ENCODE data around the gene CDK1.
A peak's percentile ranks its signal among the peaks of the same experiment; 100 is the strongest.

The CDK1 gene

DNA sequence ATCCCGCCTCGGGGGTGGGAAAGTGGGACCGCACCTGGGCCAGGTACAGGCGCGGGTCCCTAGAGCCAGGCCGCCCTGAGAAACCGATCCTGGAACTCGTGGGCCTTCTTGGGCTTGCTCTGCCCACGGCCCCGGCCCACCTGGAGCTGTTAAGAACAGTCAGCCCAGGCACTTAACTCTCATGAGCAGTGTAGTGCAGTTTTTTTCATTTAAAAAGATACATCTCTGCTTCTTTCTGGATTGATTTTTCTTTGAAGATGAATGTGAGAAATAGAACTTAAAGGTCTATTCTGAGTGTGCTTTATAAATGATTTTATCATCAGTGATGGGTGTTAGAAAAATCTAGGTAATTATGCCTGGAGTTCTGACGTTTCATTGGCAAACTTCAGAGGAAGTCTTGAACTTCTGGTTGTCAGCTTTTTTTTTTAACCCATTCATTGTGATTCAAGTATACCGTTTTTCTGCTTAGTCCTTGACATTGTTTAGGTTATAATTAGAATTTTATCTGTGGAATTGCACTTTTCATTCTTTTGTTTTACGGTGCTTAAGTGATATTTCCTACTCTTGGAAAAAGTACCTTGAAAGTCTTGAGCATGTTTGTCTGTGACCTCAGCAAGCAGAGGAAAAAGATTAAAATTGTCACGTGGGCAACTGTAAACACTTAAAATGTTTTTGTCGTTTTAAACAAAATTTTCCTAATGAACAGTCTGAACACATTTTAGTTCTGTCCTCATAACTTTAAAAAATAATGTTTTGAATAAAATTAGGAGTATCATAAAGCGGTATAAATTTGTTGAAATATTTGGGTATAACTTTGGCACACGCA is 906 bp downstream of the CDK1 start:
- peak; percentile 12 for DNase-seq

DNA sequence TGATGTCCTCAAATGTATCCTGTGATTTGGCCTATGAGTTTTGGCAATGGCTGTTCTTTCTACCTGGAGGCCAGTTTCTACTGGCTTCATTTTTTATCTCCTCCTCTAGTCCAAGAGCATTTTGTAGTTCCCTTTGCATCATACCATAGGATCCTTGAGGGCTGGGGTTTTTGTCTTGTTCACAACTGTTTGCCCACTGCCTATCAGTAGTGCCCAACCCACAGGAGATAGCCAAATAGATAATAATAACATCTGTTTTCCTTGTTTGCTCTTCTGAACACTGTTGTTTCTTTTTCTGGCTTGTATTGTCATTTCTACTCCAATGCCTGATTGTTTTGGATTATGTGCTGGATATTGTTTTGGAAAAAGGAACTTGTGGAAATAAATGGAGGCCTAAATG is 3.4 kb downstream of the CDK1 start:
- no peak for DNase-seq

DNA sequence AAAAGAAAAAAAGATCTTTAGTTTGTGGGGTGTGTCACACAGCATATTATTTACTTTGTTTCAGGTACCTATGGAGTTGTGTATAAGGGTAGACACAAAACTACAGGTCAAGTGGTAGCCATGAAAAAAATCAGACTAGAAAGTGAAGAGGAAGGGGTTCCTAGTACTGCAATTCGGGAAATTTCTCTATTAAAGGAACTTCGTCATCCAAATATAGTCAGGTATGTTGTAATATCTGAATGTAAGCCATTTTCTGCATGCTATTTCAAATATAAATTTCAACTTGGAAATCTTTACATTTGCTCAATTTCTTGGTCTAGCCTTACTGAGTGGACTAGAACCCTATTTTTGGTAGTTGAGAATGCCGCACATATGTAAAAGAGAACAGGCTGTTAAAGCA is 6.4 kb downstream of the CDK1 start:
- no peak for DNase-seq

DNA sequence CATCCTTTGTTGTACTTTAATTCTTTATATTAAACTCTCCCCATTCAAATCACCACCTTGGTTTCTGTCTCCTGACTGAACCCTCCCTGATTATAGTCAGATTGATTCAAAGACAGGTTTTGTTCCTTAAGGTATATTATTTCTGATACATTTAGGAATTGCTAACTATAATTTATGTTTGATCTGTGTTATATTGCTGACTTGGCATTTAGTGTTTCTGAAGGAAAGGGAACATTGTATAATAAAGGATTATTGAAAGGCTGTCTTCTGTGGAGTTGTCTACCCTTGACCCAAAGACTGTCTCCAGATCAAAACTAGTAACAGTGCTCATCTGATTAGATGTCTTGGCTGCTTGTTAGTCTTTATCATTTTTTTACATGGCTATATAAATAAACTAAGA is 10.3 kb downstream of the CDK1 start:
- no peak for DNase-seq

DNA sequence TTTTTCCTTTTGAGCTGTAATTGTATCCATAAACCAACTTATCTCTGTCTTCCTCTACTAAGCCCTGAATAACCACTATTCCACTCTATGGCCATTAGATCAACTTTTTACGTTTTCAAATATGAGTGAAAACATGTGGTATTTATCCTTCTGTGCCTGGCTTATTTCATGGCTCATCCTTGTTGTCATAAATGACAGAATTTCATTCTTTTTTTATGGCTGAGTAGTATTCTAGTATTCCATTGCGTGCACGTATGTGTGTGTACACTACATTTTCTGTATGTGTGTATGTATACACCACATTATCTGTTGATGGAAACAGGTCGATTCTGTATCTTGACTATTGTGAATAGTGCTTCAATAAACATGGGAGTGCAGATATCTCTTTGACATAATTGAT is 11.1 kb downstream of the CDK1 start:
- DNase-seq = no peak

DNA sequence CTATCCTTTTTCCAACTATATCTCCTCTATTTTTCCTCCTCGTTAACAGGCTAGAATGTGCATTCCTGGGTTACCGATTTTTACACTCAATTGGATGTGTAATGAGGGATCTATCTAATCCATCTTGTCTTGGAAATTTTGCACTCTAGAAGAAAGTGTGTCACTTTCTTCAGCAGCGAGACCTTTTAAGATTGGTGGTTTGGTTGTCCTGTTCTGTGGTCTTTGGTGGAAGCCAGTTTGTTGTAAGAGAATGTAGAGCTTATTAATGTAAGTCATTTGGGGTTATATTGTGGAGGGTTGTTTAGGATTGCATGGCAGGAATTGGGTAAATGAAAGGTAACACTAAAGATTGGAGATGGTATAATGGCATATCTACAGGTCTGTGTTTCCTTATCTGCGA is 16.7 kb downstream of the CDK1 start:
- DNase-seq = no peak

DNA sequence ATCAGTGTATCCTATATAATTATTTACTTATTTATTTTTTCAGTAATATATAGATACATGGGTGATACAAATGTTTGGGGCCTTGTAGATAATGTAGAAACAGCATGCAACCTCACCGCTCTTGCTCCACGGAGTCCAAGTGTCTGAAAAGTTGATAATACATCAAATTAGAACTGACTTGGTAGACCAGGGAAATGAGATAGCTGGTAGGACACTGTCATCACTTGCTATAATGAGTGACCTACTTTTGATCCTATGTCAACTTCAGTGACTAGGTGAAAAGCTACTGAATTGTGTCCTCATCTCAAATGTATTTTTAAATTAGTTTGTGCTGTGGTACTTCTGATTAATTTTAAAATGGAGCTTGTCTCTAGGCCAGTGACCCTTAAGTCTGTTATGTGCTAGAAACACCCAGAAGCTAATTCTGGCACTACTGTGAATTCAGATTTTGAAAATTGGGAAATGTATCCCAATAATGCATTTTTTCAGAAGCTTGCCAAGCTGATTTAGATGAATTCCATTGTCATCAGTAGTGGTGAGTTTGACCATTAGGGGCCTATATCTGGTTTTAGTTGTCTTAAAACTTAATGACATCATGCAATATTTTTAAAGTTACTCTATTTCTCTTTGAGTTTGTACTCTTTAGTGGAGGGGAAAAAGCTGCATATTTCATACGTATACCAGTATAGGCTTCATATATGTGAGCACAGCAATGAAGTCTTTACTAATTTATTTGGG is 17.4 kb downstream of the CDK1 start:
- DNase-seq = no peak

DNA sequence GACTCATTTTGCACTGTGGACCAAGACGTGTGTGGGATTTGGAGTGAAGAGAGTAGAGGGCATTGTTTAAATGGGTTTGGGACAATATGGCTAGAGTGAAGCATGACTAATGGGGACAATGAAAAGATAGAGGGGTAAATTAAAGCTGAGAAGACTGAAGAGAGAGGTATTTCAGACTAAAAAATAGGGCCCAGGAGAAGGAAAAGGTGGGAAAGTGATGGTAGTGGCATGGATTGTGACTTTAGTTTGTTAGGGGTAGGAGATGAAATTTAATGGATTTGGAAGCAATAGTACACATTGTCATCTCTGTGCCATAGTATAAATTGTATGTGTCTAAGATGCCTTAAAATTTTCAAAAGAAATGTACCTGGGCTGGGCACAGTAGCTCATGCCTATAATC is 18.2 kb downstream of the CDK1 start:
- no peak for DNase-seq

DNA sequence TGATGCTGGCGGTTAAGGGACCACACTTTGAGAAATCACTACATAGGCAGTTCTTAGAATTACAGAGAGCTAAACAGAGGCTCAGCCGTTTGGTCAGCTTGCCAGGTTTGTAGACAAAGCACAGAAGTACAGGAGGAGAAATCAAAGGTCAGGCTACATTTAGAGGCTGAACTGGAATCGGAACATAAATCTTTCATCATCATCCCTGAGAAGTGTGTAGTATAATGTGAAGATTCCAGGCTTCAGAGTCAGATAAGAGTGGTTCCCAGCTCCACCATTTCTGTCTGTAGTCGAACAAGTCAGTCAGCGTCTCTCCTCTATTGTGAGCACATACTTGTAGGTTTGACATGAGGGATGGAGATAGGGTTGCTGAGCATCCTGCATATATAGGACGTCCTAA is 18.9 kb downstream of the CDK1 start:
- no peak for DNase-seq

DNA sequence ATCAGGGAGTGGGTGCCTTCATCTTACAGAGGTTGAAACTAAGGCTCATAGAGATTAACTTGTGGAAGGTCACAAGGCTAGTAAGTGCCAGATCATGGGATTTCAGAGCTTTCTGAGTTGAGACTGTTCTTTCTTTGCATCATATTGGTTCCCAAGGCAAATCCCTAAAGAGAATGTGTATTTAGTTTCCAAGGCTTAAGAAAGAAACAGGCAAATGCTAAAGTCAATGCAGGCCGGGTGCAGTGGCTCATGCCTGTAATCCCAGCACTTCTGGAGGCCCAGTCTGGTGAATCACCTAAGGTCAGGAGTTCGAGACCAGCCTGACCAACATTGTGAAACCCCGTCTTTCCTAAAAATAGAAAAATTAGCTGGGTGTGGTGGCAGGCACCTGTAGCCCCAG is 19.8 kb downstream of the CDK1 start:
- no peak for DNase-seq

DNA sequence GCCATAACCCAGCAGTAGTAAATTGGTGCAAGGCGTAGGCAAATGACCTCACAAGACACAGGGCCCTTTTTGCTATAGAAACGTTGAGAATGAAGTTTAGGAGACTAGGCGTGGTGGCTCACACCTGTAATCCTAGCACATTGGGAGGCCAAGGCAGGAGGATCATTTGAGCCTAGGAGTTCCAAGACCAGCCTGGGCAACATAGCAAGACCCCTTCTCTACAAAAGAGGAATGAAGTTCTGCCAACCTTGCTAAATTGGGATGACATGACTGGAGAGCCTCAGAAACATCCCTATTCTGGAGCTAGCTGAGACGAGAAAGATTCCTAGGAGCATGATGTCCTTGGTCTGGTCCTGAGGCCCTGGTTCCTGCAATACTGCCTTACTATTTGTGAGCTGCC is 20.6 kb downstream of the CDK1 start:
- DNase-seq = no peak

DNA sequence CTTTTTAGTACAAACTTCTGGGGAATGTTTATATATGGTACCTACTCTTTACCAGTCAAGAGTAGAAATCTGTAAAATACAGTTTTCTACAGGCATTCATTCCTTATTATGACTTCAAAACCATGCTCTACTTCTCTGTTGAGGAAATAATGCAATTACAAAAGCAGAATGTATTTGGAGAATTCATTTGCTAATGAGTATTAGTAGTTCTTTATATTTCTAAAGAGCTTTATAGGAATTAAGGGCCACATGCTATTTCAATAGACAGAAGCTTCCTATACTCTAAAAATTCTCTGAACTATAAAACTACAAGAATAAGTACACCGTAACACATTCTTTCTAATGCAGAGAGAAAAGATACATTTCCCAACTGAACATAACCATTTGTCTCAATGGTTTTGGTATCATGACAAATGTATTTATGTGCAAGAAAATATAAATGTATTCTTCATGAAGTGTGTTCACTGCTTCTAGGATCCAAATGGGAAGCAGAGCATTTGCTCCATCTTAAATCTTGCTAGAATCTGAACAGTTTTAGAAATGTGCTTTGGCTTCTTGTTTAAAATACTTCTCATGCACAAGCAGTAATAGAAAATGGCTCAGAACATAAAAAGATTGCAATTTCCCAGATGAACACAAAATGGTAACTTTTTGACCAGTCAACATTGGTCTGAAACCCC is 21.8 kb downstream of the CDK1 start:
- no peak for DNase-seq

DNA sequence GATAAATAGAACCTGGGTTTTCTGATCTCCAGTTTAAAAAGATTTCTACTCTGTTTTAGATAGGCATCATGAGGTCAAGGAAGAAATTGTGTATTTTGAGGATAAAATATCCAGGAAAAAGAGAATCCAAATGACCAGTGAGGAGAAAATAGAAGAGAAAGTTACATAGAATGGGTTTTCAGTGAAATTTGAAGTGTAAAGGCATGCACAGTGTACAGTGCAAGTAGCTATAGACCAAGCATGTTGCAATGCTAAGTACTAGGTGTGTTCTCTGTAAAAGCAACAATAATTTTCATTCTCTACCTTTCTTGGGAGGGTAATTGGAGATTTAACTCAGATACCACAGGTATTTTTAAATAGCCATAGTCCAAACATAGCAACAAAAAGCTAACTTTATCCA is 22.6 kb downstream of the CDK1 start:
- no peak for DNase-seq

DNA sequence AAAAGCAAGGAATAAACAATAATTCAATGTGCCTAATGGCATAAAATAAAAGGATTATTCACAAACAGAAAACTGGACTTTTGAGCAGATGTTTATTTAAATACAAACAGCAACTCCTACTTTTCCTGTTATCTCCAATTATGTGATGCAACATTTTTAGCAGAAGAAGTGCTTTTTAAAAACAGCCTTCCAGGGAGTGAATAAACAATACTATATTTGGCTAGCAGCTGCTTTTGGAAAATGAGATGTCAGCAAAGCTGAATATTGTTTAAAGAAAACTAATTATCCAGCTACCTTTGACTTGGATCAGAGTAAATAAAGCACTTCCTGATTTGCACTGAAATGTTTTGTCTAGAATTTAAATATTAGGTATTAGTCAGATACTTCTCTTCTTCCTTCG is 23.2 kb downstream of the CDK1 start:
- DNase-seq = no peak

DNA sequence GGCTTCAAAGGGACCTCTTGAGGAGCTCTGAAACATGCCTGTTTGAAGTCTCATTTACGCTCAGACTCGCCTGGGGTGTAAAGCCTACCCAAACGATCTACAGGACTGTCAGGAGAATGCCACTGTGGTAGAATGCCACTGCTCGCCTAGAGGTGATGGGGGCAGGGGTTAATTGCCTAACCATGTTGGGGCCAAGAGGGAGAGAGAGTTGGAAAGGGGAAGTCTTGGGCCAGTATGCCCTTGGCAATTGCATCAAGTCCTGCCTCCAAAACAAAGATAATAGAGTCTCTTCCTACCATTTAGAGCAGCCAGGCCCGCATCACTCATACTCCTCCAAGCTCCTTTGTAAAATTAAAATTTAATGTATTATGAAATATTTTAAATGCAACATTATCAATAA is 25.2 kb downstream of the CDK1 start:
- DNase-seq = no peak

DNA sequence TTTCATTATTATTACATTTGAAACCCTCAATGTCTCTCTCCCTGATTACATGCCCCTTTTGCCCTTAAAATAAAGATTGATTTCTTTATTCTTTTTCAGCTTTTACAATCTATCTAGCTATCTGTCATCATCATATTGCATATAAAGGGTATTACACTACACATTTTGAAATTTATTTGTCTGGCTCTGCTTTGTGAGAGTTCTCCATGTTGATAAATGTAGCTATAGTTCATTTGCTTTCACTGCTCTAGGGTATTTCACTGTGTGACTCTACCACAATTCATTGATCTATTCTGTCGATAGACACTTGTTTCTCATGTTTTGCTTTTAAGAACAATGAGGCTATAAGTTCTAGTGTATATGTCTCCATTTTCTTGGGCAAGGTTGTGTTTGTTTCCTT is 25.6 kb downstream of the CDK1 start:
- DNase-seq = no peak

DNA sequence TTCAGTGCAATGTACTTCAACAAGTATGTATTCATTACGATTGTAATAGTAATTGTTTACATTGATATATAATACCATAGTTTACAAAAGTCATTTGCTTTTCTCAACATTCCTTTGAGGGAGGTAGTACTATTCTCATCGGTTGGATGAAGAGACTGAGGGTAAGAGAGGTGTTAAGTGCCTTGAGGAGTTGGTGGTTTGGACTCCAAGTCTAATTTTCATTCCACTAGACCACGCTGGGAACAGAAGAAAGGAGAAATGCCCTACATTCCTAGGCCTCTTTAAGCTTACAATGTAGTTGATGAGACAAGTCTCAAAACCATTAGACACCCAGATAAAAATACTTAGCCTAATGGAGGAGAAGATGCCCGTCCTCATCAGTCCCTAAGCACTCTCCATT is 28.6 kb downstream of the CDK1 start:
- DNase-seq = no peak

DNA sequence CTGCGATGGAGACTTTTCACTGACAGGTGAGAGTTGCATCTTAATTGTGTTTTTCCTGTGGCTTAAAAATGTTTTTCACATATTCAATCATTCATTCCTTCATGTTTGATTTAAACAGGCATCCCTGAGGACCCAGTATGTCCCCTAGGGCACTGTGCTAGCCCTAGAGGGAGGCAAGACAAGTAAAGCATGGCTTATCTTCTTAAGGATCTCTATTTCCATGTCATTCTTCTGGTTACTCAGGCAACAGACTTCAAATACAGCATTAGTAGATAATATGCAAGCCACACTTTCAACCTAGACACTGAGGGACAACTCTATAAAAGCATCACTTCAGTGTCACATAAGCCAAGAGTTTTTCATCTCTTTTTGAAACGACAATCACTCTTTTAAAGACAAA is 29.2 kb downstream of the CDK1 start:
- DNase-seq = no peak

DNA sequence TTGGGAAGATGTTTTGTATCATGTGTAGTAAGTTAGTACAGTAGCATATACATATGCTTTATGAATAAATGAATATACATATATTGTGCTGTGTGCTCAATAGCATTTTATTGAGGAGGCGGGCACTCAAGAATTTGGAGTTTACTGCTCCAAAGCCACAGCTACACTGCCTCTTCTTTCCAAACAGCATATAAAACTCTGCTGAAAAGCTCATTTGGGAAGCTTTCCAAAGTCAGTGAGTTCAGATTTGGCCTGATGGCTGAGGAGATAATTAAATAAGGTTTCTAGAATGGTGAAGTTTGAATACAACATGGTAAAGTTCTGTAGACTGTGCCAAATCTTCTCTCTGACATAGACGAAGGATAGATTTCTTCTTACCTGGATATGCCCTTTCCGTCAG is 29.8 kb downstream of the CDK1 start:
- DNase-seq = no peak

DNA sequence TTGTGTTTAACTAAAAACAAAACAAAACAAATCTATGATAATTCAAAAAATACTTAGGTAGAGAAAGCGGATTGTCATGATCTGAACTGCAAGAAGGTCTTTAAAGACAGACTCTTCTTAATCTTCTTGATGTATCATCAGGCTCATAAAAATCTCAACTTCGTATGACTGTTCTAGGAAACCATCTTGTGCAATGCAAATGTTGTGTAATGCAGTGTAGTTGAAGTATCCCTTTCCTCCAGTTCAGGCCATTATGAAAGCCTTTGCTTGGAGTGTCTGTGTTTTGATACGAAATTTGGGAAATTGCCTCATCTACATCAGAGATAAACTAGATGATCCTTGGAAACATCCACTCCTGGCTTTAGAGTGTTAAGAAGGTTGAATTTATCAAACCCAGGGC is 30.9 kb downstream of the CDK1 start:
- no peak for DNase-seq

DNA sequence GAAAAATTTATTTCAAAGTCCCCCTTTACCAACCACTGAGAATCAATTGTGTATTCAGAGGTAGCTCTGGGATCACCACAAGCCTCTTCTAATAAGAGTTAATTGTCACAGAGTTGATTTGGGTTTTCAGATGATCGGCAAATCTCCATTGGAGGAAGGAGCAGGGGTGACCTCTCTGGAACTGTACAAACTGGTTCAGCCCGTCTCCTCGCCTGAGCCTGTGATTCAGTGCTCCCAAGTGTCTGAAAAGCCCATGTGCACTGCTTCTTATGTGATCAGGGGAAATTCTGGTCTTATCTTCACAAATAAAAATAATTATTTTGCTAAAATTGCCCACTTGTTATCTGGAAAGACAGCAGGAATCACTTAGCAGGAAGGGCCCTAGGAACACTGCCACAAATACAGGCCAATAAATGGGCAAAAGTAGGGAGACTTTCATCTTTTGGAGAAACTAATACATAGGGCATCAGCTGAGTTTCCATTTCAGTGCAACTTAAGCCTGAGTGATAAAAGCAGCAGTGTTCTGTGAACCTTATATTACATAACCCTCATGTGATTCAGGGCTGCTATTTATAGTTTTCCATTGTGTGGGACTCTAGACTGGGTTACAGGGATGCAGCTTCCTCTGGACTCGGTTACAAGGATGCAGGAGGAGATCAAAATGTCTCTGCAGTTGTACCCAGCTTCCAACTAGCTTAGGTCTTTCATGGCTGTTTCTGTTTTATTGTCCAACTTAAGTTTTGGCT is 32.3 kb downstream of the CDK1 start:
- DNase-seq = peak; percentile 14

DNA sequence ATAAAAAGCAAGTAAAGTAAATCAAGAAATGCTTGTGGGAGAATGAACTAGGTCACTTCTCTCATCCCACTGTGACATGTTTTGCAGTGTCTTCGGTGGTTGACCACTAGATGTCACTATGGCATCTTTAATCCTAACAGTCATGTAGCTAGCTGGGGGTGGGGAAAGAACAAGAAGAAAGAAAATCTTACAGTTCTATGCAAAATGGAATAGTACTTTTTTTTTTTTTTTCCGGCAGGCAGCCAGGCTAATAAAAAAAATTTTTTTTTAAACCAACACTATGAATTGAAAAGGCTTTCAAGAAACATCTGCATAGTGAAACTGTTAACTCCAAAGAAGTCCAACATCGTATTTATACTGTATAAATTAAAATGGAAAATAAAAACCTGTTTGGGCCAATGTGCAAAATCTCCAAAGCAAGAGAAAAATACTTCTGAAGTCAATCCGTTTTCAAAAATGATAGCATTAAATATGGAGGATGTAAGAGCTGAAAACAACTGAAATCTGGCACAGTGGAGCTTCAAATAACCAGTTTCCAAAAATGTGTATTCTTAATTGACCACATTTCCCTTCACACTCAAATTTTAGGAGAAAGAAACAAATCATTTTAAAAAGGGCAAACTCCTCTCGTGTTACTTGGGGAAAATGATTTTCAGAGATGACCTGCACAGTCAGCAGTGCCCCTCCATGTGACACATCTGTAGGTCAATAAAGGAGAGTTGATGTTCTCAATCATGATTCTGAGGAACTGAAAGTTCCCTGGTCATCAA is 38.5 kb downstream of the CDK1 start:
- peak; percentile 50 for DNase-seq

DNA sequence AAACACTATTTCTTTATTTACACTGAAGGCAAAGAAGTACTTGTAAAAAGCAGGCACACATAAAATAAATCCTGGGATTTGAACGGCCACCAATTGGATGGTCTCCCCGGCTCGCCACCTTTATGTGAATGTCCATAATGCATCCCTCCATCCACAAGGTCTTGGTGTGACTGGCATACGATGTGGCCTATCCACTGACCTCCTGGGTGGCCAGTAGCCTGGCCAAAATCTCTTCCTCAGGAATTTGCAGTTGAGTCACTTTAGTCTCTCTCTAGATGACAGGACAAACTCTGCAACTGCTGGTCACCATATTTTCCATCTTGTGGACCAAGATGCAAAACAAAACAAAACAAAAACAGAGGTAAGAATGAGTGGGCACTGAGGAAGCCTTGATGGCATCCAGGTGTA is 39.1 kb downstream of the CDK1 start:
- no peak for DNase-seq
